ENCODE measurements around the gene PHAF1.

PHAF1 gene

GRCh38 chr16:67183627-67184452 lies 74.1 kb downstream of the PHAF1 start, which contains the start of gene MATCAP1:
Gene MATCAP1, minus strand, starts transcription at chr16:67183963. Its CDS starts 3,353 bp downstream, at chr16:67180610.
- peak; percentile 95 for DNase-seq

GRCh38 chr16:67184453-67184994 lies 74.8 kb downstream of the PHAF1 start:
- DNase-seq, result peak; percentile 43

- DNase-seq, result peak; percentile 76
These were observed 75.4 kb downstream of the PHAF1 start for GRCh38 chr16:67184995-67185650.

- DNase-seq, result no peak
These were observed 76.0 kb downstream of the PHAF1 start for GRCh38 chr16:67185651-67186134.

GRCh38 chr16:67186550-67186950 lies 76.8 kb downstream of the PHAF1 start:
- no peak for DNase-seq

GRCh38 chr16:67187175-67187890 lies 77.6 kb downstream of the PHAF1 start:
- no peak for DNase-seq

- DNase-seq, result no peak
These were observed 78.6 kb downstream of the PHAF1 start for GRCh38 chr16:67188323-67188722.

GRCh38 chr16:67188798-67189197 lies 79.1 kb downstream of the PHAF1 start:
- no peak for DNase-seq

GRCh38 chr16:67190041-67190440 lies 80.3 kb downstream of the PHAF1 start, which contains the start of gene EXOC3L1:
Gene EXOC3L1, minus strand, starts transcription at chr16:67190136. Its CDS starts 460 bp downstream, at chr16:67189676.
- DNase-seq, result no peak

- DNase-seq, result no peak
These were observed 81.0 kb downstream of the PHAF1 start for GRCh38 chr16:67190448-67191399.

- no peak for DNase-seq
These were observed 81.8 kb downstream of the PHAF1 start for GRCh38 chr16:67191411-67191994.

- DNase-seq, result peak; percentile 83
These were observed 82.4 kb downstream of the PHAF1 start, which contains the start of gene E2F4 for GRCh38 chr16:67191995-67192681. Gene E2F4, plus strand, starts transcription at chr16:67192155. Its CDS starts 73 bp downstream, at chr16:67192228.

- no peak for DNase-seq
These were observed 83.1 kb downstream of the PHAF1 start for GRCh38 chr16:67192781-67193361.

GRCh38 chr16:67193536-67193935 lies 83.8 kb downstream of the PHAF1 start:
- no peak for DNase-seq

GRCh38 chr16:67194260-67194659 lies 84.5 kb downstream of the PHAF1 start:
- DNase-seq, result no peak

GRCh38 chr16:67195676-67196075 lies 85.9 kb downstream of the PHAF1 start:
- DNase-seq, result no peak

GRCh38 chr16:67196881-67197280 lies 87.1 kb downstream of the PHAF1 start:
- DNase-seq, result no peak

GRCh38 chr16:67197704-67198103 lies 88.0 kb downstream of the PHAF1 start:
- DNase-seq, result no peak

All from stimulated activated naive CD4-positive, alpha-beta T cell treated with Interleukin-2 at 50 U/mL for 16 hours (primary cell).